HEK293 (cell line): ENCODE data around the gene NOVA1.

Source experiments
- CTCF ChIA-PET: fragments of 350-600 bp; formaldehyde crosslinking; extraction: SDS; loops from one replicate; lab custom pipeline; 2021; ENCODE audit warnings: antibody characterized with exemption; lab: Yijun Ruan, JAX
- POLR2A ChIA-PET: fragments of 300-600 bp; formaldehyde crosslinking; extraction: SDS; loops from one replicate; lab custom pipeline; 2020; ENCODE audit warnings: antibody characterized with exemption, inconsistent platforms; lab: Yijun Ruan, JAX
- H3K27ac ChIP-seq: fragments of 200-500 bp; sonication (Bioruptor generic); 2 replicates; pipeline ENCODE4 v1.5.1; 2014; ENCODE audit warnings: low read depth, low read length, control low read depth, inconsistent platforms; ENCODE audit errors: extremely low read depth
- H3K36me3 ChIP-seq, 2 experiments: fragments of 200-500 bp in 1 of 2; sonication (Bioruptor generic) in 1 of 2; 1 replicate in 1 of 2; 2 replicates in 1 of 2; pipeline ENCODE4 v1.5.1; 2014 to 2017; ENCODE audit warnings: inconsistent platforms in 2 of 2, low read length in 2 of 2; ENCODE audit not compliant: control insufficient read depth in 2 of 2, insufficient read depth in 1 of 2
- H3K4me1 ChIP-seq: fragments of 200-500 bp; sonication (Bioruptor generic); 2 replicates; pipeline ENCODE4 v1.5.1; 2014; ENCODE audit warnings: mild to moderate bottlenecking, low read length, inconsistent platforms; ENCODE audit not compliant: control insufficient read depth, insufficient read depth
- H3K4me3 ChIP-seq: 2 replicates; pipeline ENCODE4 v1.5.1; 2011; ENCODE audit warnings: low read depth, mild to moderate bottlenecking, control low read depth, low read length, moderate library complexity
- H3K9me3 ChIP-seq: fragments of 200-500 bp; sonication (Bioruptor generic); 2 replicates; pipeline ENCODE4 v1.5.1; 2014; ENCODE audit warnings: low read depth, low read length, inconsistent platforms; ENCODE audit not compliant: control insufficient read depth, insufficient read depth
- BCL6B ChIP-seq: fragments of 450-650 bp; formaldehyde crosslinking; IDR thresholded peaks from 2 replicates; pipeline ENCODE4 v1.5.1; 2017; ENCODE audit warnings: missing biosample characterization, missing genetic modification characterization
- FEZF1 ChIP-seq: fragments of 450-650 bp; formaldehyde crosslinking; IDR thresholded peaks from 2 replicates; pipeline ENCODE4 v1.5.1; 2016; ENCODE audit warnings: missing biosample characterization, missing genetic modification characterization
- GLI4 ChIP-seq: fragments of 450-650 bp; formaldehyde crosslinking; IDR thresholded peaks from 2 replicates; pipeline ENCODE4 v1.5.1; 2016; ENCODE audit warnings: missing biosample characterization, missing genetic modification characterization
- PRDM2 ChIP-seq: fragments of 450-650 bp; formaldehyde crosslinking; IDR thresholded peaks from 2 replicates; pipeline ENCODE4 v1.5.1; 2016; ENCODE audit warnings: missing biosample characterization, missing genetic modification characterization, borderline replicate concordance
- PRDM4 ChIP-seq: fragments of 450-650 bp; formaldehyde crosslinking; IDR thresholded peaks from 2 replicates; pipeline ENCODE4 v1.5.1; 2017; ENCODE audit warnings: missing biosample characterization, missing genetic modification characterization
- TRIM28 ChIP-seq: IDR thresholded peaks from 2 replicates; pipeline ENCODE4 v1.6.1; 2011; ENCODE audit warnings: low read length, control low read depth, borderline replicate concordance
- ZNF157 ChIP-seq: fragments of 450-650 bp; formaldehyde crosslinking; IDR thresholded peaks from 2 replicates; pipeline ENCODE4 v1.5.1; 2016; ENCODE audit warnings: missing biosample characterization, missing genetic modification characterization
- ZNF18 ChIP-seq: fragments of 450-650 bp; formaldehyde crosslinking; IDR thresholded peaks from 2 replicates; pipeline ENCODE4 v1.5.1; 2016; ENCODE audit warnings: missing biosample characterization, missing genetic modification characterization
- ZNF302 ChIP-seq: fragments of 450-650 bp; formaldehyde crosslinking; IDR thresholded peaks from 2 replicates; pipeline ENCODE4 v1.5.1; 2016; ENCODE audit warnings: missing biosample characterization, missing genetic modification characterization, low read depth
- ZNF354C ChIP-seq: fragments of 450-650 bp; formaldehyde crosslinking; IDR thresholded peaks from 2 replicates; pipeline ENCODE4 v1.5.1; 2016; ENCODE audit warnings: missing biosample characterization, missing genetic modification characterization, low read depth, borderline replicate concordance
- ZNF404 ChIP-seq: fragments of 450-650 bp; formaldehyde crosslinking; IDR thresholded peaks from 2 replicates; pipeline ENCODE4 v1.5.1; 2017; ENCODE audit warnings: missing biosample characterization, missing genetic modification characterization
- ZNF513 ChIP-seq: fragments of 450-650 bp; IDR thresholded peaks from 2 replicates; pipeline ENCODE4 v1.5.1; 2018; ENCODE audit warnings: missing biosample characterization, missing genetic modification characterization
- ZNF521 ChIP-seq: fragments of 450-650 bp; formaldehyde crosslinking; IDR thresholded peaks from 2 replicates; pipeline ENCODE4 v1.5.1; 2017; ENCODE audit warnings: missing biosample characterization, mild to moderate bottlenecking, missing genetic modification characterization
- ZNF560 ChIP-seq: fragments of 450-650 bp; formaldehyde crosslinking; IDR thresholded peaks from 2 replicates; pipeline ENCODE4 v1.5.1; 2017; ENCODE audit warnings: missing biosample characterization, missing genetic modification characterization, borderline replicate concordance
- ZNF600 ChIP-seq: fragments of 450-650 bp; formaldehyde crosslinking; IDR thresholded peaks from 2 replicates; pipeline ENCODE4 v1.5.1; 2016; ENCODE audit warnings: missing biosample characterization, missing genetic modification characterization
- ZNF707 ChIP-seq: fragments of 450-650 bp; formaldehyde crosslinking; IDR thresholded peaks from 2 replicates; pipeline ENCODE4 v1.5.1; 2016; ENCODE audit warnings: missing biosample characterization, missing genetic modification characterization

NOVA1 gene

GRCh38 chr14:26486922-26487321, 110.9 kb downstream of the NOVA1 start:
- Histone ChIP-seq H3K4me3 (no peak overlapping the region), H3K4me1 (no peaks in the 10 kb centered on the region), H3K9me3 (no peaks in the 10 kb centered on the region), H3K27ac (no peak overlapping the region), H3K36me3 (no peaks in the 10 kb centered on the region; a peak in 1 of 3 replicates)
- POLR2A ChIA-PET: no interaction called here
- TF ChIP-seq ZNF560 (tag by site-specific recombination): no peak
- no peak for TF ChIP-seq PRDM2 (tag by site-specific recombination)
- TF ChIP-seq ZNF513 (tag by site-specific recombination): no peak
- no peak for TF ChIP-seq GLI4 (tag by site-specific recombination)
- no peak for TF ChIP-seq ZNF600
- TF ChIP-seq ZNF521 (tag by site-specific recombination): no peak
- no peak for TF ChIP-seq FEZF1
- TF ChIP-seq ZNF18 (tag by site-specific recombination): no peak
- TF ChIP-seq ZNF302 (tag by site-specific recombination): no peak
- TF ChIP-seq ZNF404: no peak
- TF ChIP-seq ZNF707 (tag by site-specific recombination): no peak
- TF ChIP-seq ZNF157 (tag by site-specific recombination): no peak
- TF ChIP-seq PRDM4 (tag by site-specific recombination): no peak
- no peak for TF ChIP-seq TRIM28
- TF ChIP-seq BCL6B: no peak
- TF ChIP-seq ZNF354C: no peak
- CTCF ChIA-PET: no interaction called here
